ENCODE results near the gene RRAD.
"Not testable (repeated sequence)": the region's sequence is repeated elsewhere in the genome, so short reads cannot be mapped to it uniquely, and the experiment has no call there.

The RRAD gene

GRCh38 chr16:66950971-66951790, 25.8 kb upstream of the RRAD start:
- no peak for DNase-seq (ENCODE audit: low read depth, low spot score)

GRCh38 chr16:66950437-66950836, 25.1 kb upstream of the RRAD start:
- no peak for DNase-seq (ENCODE audit: low read depth, low spot score)

- DNase-seq (ENCODE audit: low read depth, low spot score), result no peak
Observed at GRCh38 chr16:66949472-66949871, 24.1 kb upstream of the RRAD start.

- DNase-seq (ENCODE audit: low read depth, low spot score), result no peak
Observed at GRCh38 chr16:66948837-66949225, 23.5 kb upstream of the RRAD start.

- DNase-seq (ENCODE audit: low read depth, low spot score), result no peak
Observed at GRCh38 chr16:66948134-66948836, 22.9 kb upstream of the RRAD start.

GRCh38 chr16:66947302-66948065, 22.1 kb upstream of the RRAD start:
- DNase-seq (ENCODE audit: low read depth, low spot score), result peak; percentile 74

- DNase-seq (ENCODE audit: low read depth, low spot score), result no peak
Observed at GRCh38 chr16:66946974-66947301, 21.6 kb upstream of the RRAD start.

- DNase-seq (ENCODE audit: low read depth, low spot score), result no peak
Observed at GRCh38 chr16:66946541-66946940, 21.2 kb upstream of the RRAD start.

- DNase-seq (ENCODE audit: low read depth, low spot score), result no peak
Observed at GRCh38 chr16:66945939-66946338, 20.6 kb upstream of the RRAD start.

GRCh38 chr16:66944971-66945370, 19.6 kb upstream of the RRAD start:
- not testable (repeated sequence) for DNase-seq (ENCODE audit: low read depth, low spot score)

- no peak for DNase-seq (ENCODE audit: low read depth, low spot score)
Observed at GRCh38 chr16:66944054-66944441, 18.7 kb upstream of the RRAD start.

GRCh38 chr16:66943426-66944053, 18.2 kb upstream of the RRAD start:
- DNase-seq (ENCODE audit: low read depth, low spot score), result no peak

GRCh38 chr16:66942981-66943380, 17.6 kb upstream of the RRAD start:
- no peak for DNase-seq (ENCODE audit: low read depth, low spot score)

- DNase-seq (ENCODE audit: low read depth, low spot score), result no peak
Observed at GRCh38 chr16:66940236-66940635, 14.9 kb upstream of the RRAD start.

- no peak for DNase-seq (ENCODE audit: low read depth, low spot score)
Observed at GRCh38 chr16:66939366-66939765, 14.0 kb upstream of the RRAD start.

- DNase-seq (ENCODE audit: low read depth, low spot score), result no peak
Observed at GRCh38 chr16:66937725-66938337, 12.5 kb upstream of the RRAD start.

GRCh38 chr16:66936889-66937554, 11.7 kb upstream of the RRAD start:
- DNase-seq (ENCODE audit: low read depth, low spot score), result no peak

GRCh38 chr16:66936462-66936861, 11.1 kb upstream of the RRAD start:
- no peak for DNase-seq (ENCODE audit: low read depth, low spot score)

GRCh38 chr16:66935314-66936011, 10.1 kb upstream of the RRAD start, which contains the start of gene CES2:
TSS of gene CES2 (plus strand) at chr16:66935516. CDS start at chr16:66935636, 120 bp downstream.
- DNase-seq (ENCODE audit: low read depth, low spot score), result no peak

GRCh38 chr16:66934839-66935313, 9.5 kb upstream of the RRAD start:
- DNase-seq (ENCODE audit: low read depth, low spot score), result not testable (repeated sequence)

All from activated CD4-positive, CD25-positive, alpha-beta regulatory T cell treated with anti-CD3 and anti-CD28 coated beads, Interleukin-2, amount 50 U/mL, for 16 hours (primary cell).